NCI-H526 (cell line): Measurements from ENCODE around the gene TRABD.
"Not testable (repeated sequence)": the region's sequence is repeated elsewhere in the genome, so short reads cannot be mapped to it uniquely, and the experiment has no call there.

Source experiments
- DNase-seq, 2 experiments: peaks; one replicate each; lab custom pipeline; 2025; lab: John Stamatoyannopoulos, UW

Gene TRABD

DNA sequence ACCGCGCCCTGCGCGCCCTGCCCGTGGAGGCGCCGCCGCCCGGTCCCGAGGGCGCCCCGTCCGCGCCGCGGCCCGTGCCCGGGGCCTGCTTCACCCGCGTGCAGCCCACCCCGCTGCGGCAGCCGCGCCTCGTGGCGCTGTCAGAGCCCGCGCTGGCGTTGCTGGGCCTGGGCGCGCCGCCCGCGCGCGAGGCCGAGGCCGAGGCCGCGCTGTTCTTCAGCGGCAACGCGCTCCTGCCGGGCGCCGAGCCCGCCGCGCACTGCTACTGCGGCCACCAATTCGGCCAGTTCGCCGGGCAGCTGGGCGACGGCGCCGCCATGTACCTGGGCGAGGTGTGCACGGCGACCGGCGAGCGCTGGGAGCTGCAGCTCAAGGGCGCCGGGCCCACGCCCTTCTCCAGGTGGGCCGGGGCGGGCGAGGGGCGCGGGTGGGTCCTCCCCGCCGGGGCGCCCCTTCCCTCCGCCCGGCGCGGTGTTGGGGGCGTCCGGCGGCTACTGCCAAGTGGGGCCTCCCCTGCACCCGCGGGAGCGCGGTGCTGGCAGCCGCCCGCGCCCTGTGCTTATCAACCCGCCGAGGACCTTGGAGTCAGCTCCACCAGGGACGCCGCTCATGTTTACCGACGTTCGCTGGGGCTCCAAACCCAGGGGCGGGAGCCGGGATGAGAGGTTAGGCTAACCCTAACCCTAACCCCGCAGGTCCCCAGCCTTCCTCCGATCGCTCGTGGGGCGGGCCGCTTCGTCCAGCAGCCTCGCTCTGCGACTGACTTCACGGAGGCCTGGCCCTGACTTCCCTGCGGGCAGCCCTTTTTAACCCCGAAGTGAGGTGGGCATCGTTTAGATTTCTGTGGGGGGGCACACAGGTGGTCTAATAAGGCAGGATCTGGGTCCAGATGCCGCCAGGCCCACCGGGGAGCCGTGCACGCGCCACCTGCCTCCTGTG is 15.7 kb downstream of the TRABD start:
- no peak for DNase-seq

DNA sequence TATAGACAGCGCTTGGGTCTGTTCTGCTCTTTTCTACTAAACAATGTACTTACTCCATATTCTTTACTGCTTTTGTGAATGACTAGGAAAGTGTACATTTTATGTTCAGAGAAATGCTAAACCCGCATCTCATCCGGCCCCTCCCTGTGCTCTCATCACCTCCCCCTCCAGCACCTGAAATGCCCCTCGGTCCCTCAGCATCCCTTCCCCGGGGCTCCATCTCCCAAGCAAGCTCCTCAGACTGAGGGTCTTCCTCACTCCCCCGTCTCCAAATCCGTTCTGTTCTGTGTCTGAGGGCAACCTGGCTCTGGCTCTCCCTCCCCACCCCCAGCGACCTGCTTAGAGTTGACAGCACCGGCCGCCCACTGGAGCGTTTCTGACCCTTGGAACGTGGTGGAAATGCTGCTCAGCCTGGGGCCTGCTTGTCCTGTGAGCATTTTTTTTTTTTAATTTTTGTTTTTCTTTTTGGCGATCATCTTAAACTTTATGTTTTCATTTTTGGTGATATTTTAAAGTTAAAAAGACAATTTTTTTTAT is 16.5 kb downstream of the TRABD start:
- DNase-seq = peak in 1 of 2 experiments; percentile 22

DNA sequence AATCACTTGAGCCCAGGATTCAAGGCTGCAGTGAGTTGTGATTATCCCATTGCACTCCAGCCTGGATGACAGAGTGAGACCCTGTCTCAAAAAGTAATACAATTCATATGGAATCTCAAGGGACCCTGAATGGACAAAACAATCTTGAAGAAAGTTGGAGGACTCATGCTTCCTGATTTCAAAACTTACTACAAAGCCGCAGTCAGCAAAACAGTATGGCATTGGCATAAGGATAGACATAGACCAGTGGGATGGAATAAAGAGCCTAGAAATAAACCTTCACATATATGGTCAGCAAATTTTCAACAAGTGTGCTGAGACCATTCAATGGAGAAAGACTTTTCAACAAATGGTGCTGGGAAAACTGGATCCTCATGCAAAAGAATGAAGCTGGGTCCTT is 17.6 kb downstream of the TRABD start:
- DNase-seq = no peak

DNA sequence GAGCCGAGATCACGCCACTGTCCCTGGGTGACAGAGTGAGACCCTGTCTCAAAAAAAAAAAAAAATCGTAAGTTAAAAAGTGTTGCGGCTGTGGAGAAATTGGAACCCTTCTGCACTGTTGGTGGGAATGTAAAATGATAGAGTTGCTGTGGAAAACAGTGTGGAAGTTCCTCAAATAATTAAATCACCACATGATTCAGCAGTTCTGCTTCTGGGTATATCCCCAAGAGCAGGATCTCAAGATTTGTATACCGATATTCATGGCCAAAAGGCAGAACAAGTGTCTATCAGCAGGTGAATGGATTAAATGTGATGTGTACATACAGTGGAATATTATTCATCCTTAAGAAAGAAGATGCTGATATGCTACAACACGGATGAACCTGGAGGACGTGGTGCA is 18.9 kb downstream of the TRABD start:
- no peak for DNase-seq

DNA sequence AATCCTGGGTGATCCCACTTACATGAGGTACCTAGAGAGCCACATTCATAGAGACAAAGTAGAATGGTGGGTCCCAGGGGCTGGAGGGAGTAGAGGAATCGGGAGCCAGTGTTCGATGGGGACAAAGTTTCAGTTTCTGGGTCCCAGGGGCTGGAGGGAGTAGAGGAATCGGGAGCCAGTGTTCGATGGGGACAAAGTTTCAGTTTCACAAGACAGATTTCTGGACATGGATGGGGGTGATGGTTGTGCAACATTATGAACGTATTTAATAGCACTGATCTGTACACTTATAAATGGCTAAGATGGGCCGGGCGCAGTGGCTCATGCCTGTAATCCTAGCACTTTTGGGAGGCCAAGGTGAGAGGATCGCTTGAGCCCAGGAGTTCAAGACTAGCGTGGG is 19.3 kb downstream of the TRABD start:
- not testable (repeated sequence) for DNase-seq

DNA sequence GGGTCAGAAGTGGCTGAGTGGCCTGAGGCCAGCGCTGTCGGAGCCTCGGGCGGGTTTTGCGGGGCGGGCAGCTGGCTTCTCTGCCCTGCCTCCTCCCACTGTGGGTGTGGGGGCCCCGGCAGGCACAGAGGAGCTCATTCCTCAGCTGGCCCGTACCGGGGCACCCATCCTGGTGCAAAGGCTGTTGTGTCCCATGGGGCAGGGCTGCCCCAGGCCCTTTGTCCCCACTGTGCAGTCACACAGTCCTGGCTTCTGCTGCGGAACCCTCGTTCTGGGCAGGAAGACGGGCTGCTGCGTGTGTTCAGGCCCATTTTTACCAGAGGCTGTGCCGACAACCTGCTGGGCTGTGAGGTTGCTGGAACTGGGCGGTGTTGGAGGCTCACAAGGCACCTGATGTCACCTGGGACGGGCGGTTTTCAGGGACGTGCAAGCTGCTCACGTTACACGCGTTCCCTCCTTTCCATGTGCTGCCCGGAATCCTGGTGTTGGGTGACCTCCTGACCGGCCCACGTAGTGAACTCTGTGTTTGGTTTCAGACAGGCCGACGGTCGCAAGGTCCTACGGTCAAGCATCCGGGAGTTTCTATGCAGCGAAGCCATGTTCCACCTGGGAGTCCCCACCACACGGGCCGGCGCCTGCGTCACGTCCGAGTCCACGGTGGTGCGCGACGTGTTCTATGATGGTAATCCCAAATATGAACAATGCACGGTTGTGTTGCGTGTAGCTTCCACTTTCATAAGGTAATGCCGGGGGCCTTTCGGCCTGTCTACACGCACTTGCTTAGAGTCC is 20.3 kb downstream of the TRABD start:
- DNase-seq = no peak

DNA sequence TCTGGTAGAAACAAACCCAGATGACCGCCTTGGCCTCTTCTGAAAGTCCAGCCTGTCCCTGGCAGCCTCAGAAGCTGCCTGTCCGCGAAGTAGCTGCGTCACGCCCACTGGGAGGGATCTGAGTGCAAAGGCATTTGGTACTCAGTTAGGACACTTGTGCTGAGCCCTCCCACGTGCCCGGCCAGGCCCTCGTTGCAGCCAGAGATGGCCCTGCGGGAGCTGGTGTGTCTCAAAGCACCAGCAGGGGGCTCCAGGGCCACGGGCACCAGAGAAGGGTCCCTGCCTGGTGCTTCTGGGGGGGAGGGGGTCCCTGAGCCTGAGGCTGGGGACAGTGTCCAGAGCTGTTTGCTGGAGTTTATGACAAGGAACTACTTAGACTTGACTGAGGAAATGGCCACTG is 20.9 kb downstream of the TRABD start:
- DNase-seq = peak in 1 of 2 experiments; percentile 53

GRCh38 chr22:50207383-50208140 is 21.8 kb downstream of the TRABD start:
- DNase-seq = no peak

DNA sequence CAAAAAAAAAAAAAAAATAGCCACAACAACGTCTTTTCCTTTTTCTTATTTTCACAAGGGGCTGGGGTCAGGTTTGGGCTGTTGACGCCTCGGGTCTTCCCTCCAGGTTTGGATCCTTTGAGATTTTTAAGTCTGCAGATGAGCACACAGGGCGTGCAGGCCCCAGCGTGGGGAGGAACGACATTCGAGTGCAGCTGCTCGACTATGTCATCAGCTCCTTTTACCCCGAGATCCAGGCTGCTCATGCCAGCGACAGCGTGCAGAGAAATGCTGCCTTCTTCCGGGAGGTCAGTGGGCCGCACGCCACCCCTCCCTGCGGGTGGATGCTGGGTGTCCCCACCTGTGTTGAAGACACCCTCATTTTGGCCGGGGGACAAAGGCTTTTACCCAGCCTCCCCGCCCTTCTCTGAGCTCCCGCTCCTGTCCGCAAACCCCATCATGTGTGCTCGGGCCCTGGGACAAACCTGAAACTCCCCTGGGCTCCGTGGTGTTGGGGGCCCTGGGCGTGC is 22.8 kb downstream of the TRABD start:
- DNase-seq = no peak

GRCh38 chr22:50208939-50209892 is 23.5 kb downstream of the TRABD start:
- DNase-seq = no peak

DNA sequence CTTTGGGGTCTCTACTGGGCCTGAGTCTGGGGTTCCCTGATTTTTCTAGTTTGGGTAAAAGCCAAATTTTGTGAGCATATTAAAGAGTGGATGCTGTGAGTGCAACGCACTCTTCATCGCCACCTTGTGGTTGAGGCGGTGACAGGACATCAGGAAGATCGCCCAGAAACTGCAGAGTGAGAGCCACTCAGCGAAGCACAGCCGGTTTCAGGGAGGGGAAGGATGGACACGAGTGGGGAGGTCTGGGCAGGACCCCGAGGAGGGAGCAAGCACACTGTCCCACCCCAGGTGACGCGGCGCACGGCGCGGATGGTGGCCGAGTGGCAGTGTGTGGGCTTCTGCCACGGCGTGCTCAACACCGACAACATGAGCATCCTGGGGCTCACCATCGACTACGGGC is 24.2 kb downstream of the TRABD start:
- peak in 1 of 2 experiments; percentile 49 for DNase-seq

DNA sequence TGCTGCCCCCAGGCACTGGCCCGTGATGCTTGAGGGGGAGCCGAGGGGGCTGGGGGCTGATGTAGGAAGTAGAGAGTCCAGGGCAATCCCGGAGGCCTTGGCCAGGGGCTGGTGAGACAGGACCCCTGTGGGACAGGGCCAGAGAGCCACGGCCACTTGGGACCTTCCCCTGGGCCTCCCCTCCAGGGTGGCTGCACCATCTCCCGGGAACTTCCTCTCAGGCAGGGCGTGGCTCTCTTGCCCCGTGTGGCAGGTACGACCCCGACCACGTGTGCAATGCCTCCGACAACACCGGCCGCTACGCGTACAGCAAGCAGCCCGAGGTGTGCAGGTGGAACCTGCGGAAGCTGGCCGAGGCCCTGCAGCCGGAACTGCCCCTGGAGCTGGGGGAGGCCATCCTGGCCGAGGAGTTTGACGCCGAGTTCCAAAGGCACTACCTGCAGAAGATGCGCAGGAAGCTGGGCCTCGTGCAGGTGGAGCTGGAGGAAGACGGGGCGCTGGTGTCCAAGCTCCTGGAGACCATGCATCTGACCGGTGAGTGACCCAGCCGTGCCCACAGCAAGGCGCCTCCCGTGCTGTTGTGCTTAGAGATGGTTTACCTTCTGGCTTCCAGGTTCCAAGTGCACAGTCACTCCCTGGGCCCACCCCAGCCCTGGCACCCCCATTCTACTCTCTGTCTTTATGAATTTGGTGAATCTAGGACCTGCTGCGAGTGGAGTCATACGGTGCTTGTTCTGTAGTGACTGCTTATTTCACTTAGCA is 24.8 kb downstream of the TRABD start:
- DNase-seq = no peak

DNA sequence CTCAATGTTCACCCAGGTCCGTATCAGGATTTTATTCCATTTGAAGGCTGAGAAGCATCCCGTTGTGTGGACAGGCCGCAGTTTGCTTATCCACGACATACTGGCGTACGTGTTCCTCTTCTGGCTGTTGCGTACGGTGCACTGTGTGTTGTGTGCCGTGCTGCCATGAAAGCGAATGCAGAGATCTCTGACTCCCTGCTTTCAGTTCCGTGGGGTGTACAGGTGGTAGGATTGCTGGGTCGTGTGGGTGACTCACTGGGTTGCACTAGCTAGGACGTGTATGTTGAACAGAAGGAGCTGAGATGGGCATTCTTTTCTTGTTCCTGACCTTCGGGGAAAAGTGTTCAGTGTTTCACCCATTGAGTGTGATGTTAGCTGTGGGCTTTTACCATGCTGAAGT is 25.4 kb downstream of the TRABD start:
- no peak for DNase-seq

- DNase-seq = no peak
Measured at GRCh38 chr22:50213263-50213662, 27.6 kb downstream of the TRABD start.

DNA sequence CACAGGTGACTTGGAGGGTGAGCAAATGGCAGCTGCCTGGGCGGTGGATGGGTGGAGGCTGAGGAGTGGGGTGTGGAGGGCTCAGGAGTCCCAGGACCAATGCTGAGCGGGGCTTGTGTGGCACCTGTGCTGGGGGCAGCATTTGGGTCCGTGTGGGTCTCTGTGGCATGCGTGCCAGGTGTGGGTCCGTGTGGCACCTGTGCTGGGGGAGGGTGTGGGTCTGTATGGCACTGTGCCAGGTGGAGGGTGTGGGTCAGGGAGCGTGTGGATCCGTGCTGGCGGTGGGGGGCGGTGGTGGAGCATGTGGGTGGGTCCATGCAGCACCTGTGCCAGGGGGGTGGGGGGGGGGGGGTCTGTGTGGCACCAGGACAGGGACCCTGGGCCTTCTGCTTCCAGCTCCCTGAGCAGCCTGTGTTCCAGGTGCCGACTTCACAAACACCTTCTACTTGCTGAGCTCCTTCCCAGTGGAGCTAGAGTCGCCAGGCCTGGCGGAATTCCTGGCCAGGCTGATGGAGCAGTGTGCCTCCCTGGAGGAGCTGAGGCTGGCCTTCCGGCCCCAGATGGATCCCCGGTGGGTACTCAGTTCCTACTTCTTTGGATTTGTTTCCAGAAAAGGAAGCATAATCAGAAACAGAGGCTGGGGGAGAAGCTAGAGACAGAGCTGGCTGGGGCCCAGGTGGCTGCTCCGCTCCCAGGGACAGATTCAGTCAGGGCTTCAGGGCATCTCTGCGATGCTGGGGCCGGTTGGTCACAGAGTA is 29.8 kb downstream of the TRABD start:
- no peak for DNase-seq

- no peak for DNase-seq
Measured at GRCh38 chr22:50216055-50216683, 30.5 kb downstream of the TRABD start.

DNA sequence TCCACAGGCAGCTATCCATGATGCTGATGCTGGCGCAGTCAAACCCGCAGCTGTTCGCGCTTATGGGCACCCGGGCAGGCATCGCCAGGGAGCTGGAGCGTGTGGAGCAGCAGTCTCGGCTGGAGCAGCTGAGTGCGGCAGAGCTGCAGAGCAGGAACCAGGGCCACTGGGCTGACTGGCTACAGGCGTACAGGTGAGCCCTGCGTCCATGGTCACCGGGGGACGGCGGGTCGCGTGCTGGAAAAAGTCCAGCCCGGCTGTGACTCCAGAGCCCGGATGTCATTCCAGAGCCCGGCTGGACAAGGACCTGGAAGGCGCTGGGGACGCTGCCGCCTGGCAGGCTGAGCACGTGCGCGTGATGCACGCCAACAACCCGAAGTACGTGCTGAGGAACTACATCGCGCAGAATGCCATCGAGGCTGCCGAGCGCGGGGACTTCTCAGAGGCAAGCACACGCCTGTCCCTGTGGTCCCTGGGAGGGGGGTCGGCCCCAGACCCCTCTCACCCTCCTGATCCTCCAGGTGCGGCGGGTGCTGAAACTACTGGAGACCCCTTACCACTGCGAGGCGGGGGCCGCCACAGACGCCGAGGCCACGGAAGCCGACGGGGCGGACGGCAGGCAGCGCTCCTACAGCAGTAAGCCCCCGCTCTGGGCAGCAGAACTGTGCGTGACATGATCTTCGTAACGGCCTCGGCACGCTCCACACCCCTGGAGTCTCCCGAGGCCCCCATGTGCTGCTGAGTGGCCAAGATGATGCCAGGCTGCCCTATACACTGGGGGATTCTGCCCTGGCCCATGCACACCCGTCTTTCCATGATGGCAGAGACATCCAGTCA is 31.2 kb downstream of the TRABD start:
- no peak for DNase-seq
